Fibroblast of skin of right biceps (primary cell): Measurements from ENCODE around the gene HBD.
"Not testable (repeated sequence)": the region's sequence is repeated elsewhere in the genome, so short reads cannot be mapped to it uniquely, and the experiment has no call there.

ENCODE experiments used
- DNase-seq: peaks from one replicate; pipeline ENCODE4 v3.0.0-alpha.2; 2013

Gene HBD

DNA sequence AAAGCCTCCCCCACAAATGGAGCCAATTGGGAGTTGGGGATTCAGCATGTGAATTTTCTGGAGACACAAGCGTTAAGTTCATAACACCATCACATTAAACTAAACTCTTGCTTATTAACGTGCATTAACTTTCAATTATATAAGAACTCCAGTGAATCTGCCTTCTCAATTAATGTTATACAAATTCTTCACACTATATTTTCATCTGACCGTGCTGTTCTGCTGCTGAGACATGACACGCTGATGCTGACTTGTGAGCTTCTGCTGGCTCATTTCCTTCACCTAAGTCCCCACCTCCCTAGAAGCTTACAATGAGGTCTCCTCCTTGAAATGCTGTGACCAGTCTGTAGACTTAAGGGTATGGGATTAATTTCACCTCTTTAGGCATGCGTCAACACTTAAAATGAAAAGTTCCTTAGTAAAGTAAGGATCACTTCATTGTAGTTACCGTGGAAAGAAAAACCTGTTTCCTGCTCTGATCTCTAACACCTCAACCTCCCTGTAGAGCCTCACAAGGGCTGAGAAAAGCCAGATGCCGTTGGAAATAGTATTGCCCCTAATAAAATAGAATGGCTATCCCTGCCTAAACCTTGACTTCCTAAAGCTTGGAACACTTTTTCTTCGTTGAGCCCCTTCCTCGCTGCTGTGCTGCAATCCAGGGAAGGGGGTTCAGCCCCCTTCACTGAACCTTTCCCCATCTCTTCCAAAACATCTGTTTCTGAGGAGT, 18.1 kb upstream of the HBD start:
- DNase-seq: no peak

DNA sequence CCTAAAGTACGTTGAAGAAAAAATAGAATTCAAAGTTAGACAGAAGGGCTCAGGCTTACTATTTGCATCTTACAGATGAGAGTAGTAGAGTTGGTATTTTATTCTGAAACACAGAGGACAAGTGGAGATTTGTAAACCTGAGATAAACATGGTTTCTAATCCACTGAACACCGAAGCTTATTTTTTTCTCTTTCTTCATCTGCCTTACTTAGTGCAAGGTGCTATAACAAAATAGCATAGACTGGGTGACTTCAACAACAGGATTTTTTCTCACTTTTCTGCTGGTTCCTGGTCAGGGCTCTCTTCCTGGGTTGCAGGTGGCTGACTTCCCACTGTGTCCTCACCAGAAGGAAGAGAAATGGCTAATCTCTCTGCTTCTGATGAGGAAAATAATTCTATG, 17.5 kb upstream of the HBD start:
- no peak for DNase-seq

DNA sequence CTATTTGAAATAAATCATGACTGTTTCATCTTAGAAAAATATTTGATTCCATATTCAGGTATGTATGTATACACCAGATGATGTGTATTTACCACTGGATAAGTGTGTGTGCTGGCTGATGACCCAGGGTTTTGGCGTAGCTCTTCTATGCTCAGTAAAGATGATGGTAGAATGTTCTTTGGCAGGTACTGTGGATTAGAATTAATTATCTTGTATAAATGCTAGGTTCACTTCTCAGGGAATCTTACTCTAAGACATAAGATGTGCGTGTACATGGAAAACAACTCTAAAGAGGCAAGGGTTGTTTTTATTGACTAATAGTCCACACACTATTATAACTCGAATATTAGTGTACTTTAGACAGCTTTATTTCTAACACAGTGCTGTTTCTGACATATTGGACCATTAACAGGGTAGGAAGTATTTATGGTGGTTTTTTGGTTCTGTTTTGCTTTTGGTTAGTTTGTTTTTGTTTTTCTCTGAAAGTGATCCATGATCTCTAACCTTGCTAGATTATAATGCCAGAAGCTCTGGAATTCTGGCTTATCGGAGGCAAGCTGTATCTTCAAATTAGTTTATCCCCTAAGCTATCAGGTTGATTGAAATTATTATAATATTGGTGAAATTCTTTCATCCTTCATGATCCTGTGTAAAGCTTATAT, 16.4 kb upstream of the HBD start:
- no peak for DNase-seq

GRCh38 chr11:5249807-5250396, 15.6 kb upstream of the HBD start, which contains the start of gene HBG1:
Gene HBG1 (minus strand): TSS chr11:5249857. CDS start chr11:5249804, 53 bp downstream.
- not testable (repeated sequence) for DNase-seq

- not testable (repeated sequence) for DNase-seq
These were observed 14.2 kb upstream of the HBD start for GRCh38 chr11:5248498-5248897.

DNA sequence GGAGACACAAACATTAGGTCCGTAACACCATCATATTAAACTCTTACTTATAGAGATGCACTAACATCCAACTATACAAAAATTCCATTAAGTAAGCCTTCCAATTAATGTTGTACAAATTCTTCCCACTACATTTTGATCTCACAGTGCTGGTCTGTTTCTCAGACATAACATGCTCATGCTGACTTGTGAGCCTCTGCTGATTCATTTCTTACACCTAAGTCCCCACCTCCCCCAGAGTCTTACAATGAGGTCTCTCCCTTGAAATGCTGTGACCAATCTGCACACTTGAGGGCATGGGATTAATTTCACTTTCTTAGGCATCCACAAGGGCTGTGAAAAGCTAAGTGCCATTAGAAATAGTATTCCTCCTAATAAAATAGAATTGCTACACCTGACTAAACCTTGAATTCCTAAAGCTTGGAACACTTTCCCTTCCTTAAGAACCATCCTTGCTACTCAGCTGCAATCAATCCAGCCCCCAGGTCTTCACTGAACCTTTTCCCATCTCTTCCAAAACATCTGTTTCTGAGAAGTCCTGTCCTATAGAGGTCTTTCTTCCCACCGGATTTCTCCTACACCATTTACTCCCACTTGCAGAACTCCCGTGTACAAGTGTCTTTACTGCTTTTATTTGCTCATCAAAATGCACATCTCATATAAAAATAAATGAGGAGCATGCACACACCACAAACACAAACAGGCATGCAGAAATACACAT, 13.3 kb upstream of the HBD start:
- peak; percentile 3 for DNase-seq

- no peak for DNase-seq
These were observed 12.6 kb upstream of the HBD start for GRCh38 chr11:5246772-5247471.

DNA sequence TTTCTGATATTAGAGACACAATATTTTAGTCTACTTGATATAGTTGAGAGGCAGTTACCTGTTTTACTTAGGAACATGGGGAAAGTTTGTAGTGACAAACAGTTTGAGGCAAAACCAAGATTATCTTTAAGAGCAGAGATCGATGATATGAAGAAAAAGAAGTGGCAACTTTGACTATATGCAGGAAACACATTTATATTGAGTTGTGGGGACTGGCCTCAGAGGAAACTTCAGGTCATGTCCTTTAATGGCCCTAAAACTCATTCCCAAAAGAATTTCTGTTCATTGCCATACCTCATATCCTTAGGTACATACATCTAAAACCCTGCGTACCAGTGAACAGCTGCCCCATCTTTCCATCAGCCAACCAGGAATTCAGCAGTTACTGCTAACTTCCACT, 10.9 kb upstream of the HBD start:
- DNase-seq: no peak

DNA sequence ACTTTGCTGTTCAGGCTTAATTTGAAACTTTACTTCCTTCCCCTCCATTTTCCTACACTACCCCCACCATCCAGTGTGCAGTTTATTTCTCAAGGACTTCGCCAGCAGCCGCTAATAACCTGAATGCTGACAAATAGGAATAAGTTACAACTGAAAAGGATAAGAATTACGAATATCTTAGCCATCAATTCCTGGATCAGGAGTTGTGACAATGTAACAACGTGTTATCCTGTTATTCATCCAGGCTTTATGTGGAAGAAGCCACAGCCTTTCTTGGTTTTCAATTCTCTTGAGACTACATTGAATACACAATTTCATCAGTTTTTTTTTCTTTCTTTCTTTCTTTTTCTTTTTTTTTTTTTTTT, 9.5 kb upstream of the HBD start:
- no peak for DNase-seq

- peak; percentile 3 for DNase-seq
These were observed 8.9 kb upstream of the HBD start for GRCh38 chr11:5242933-5243815.

GRCh38 chr11:5242208-5242607, 7.9 kb upstream of the HBD start:
- DNase-seq: no peak

DNA sequence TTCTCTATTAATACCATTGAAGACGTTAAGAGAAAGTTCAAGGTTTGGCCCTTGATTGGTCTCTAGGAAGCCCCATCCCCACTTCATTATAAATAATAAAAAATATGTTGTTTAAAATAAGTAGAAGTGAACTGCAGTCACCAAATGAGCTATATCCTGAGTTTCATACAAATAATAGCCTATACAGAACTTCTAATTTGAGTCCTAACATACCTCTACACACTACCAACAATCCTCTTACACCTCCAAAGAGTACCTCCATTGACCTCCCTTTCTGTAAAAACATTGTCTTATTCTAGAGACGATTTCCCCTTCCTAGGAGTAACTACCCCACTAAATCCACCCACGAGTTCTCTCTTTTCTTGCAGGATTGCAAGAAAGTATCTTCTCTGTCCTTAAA, 7.2 kb upstream of the HBD start:
- no peak for DNase-seq

DNA sequence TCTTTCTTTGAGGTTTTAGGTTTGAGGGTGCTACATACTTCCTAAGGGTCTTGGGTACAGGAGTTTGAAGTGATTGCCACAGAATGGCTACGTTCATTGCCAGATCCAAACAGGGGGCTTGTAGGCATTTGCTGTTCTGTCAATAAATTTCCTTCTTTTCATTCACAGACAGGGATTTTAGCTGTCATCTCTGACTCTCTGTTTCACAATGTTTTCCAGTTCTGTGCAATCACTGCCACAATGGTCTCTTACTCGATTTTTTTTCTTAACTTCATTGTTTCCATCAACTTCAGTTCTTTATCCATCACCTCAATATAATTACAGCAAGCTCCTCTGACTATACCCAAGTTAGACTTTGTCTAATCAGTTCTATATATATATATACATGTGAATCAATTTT, 6.2 kb upstream of the HBD start:
- no peak for DNase-seq

DNA sequence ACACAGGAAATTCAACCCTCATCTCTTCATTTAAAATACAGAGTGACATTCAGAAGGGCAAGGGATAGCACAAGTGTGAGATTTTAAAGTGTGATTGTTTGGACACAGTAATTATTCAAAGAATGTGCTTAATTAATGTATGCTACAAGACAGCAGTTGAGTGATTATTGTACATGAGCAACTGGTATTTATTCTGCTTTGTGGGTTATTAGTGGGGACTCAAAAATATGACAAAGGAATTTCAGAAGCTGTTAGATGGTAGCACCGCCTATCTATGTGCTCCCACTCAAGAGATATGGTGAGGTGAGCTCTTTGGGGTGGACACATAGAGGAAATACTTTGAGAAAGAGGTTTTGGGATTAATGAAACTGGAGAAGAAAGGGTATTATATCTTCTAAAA, 5.8 kb upstream of the HBD start:
- no peak for DNase-seq

- DNase-seq: no peak
These were observed 4.8 kb upstream of the HBD start for GRCh38 chr11:5239046-5239445.

DNA sequence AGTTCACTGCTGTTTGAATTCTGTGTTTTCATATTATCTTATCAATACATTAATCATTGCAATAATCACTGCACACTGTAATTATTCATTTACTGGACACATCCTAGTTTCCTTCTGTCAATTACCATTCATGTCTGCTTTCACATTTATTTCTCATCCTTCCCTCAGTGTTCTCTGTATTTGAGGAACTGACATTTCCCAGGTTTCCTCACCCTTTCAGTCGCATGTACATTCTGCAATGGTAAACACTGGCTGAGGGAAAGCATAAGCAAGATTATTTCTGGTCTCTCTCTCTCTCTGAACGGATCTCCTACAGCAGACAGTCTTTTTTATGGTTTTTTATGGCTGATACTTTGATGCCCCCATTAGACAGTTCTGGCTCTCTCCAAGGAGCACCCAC, 4.2 kb upstream of the HBD start:
- DNase-seq: no peak

- no peak for DNase-seq
These were observed 3.1 kb upstream of the HBD start for GRCh38 chr11:5237420-5237819.

GRCh38 chr11:5235364-5236095, 1.2 kb upstream of the HBD start:
- no peak for DNase-seq

DNA sequence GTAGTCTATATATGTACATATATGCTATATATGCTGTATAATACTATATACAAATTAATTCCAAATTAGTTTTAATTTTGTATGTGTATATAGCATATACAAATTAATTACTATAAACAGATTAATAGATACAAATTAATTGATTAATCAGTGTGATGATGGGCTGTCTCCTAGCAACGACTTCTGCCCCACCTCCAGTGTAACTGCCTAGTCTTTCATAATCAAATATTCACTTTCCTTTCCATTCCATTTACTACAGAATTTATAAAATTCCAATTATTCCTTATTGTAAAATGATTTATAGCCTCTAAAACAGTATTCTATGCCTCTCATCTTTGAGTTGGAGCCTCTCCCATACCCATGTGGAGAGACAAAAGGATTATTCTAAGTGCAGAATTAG, 976 bp downstream of the HBD start:
- DNase-seq: no peak

DNA sequence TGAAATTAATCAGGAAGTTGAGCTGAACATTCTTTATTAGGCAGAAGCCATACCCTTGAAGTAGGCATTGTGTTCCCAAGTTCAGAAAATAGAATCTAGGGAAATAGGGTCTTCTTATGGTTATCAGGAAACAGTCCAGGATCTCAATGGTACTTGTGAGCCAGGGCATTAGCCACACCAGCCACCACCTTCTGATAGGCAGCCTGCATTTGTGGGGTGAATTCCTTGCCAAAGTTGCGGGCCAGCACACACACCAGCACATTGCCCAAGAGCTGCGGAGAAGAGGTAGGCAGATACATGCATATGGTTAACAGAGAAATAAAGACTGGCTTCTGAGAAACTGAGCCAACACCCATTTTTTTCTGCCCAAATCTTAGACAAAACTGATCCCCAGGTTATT, 1.5 kb downstream of the HBD start:
- no peak for DNase-seq

DNA sequence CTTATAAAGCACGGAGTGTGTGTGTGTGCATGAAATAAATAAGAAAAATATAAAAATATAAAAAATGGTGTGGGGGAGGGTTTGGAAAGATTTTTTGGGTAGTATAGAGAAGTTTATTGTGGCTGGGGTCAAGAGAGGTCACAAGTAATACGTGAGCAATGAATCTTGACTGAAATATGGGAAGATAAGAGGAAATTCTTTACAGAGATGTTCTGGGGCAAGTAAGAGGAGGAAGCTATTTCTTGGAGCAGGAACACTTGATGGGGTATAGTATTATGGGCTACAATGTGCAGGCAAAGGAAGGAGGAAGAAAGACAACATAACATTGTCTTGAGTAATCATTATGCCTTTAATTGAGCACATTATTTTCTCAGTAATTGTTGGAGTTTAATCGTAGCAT, 2.1 kb downstream of the HBD start:
- no peak for DNase-seq
